ENCODE measurements around the gene PMIS2.
"Not testable (repeated sequence)": the region's sequence is repeated elsewhere in the genome, so short reads cannot be mapped to it uniquely, and the experiment has no call there.

The PMIS2 gene

DNA sequence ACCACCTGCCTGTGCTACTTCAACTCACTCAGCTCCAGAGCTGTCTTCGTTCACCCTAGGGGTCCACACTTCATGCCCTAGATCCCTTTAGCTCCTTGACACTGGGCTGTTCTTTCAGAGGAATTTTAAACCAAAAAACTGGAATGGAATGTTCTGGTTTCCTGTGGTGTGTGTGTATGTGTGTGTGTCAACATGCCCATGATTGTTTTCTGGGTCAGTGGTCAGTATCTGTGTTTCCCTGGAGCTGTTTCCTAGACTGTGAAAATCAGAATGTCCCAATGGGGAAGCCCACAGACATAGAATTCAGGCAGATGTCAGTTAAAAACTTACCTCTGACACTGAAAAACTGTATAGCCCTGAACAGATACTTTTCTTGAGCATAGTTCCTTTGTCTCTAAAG lies 1.3 kb downstream of the PMIS2 start:
- TF ChIP-seq, protein P1, sequence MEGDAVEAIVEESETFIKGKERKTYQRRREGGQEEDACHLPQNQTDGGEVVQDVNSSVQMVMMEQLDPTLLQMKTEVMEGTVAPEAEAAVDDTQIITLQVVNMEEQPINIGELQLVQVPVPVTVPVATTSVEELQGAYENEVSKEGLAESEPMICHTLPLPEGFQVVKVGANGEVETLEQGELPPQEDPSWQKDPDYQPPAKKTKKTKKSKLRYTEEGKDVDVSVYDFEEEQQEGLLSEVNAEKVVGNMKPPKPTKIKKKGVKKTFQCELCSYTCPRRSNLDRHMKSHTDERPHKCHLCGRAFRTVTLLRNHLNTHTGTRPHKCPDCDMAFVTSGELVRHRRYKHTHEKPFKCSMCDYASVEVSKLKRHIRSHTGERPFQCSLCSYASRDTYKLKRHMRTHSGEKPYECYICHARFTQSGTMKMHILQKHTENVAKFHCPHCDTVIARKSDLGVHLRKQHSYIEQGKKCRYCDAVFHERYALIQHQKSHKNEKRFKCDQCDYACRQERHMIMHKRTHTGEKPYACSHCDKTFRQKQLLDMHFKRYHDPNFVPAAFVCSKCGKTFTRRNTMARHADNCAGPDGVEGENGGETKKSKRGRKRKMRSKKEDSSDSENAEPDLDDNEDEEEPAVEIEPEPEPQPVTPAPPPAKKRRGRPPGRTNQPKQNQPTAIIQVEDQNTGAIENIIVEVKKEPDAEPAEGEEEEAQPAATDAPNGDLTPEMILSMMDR (IDR thresholded peaks at IDR 0.05; ENCODE audit: control insufficient read depth, insufficient read depth, low read depth, low read length, missing control alignments), result no peak
- DNase-seq (ENCODE audit: low read depth), result no peak
- no peak overlapping the region for H3K4me3 ChIP-seq (ENCODE audit: control insufficient read depth, low read depth, low read length)

DNA sequence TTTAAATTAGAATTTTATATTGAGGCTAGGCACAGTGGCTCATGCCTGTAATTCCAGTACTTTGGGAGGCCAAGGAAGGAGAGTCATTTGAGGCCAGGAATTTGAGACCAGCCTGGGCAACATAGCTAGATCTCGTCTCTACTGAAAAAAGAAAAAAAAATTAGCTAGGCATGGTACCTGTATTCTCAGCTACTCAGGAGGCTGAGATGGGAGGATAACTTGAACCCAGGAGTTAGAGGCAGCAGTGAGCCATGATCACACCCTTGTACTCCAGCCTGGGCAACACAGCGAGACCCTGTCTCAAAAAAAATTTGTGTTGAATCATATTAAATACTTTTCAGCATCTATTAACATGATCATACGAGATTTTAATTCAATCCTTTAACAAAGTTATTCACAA lies 4.9 kb downstream of the PMIS2 start:
- TF ChIP-seq, protein P1 (IDR thresholded peaks at IDR 0.05; ENCODE audit: control insufficient read depth, insufficient read depth, low read depth, low read length, missing control alignments), result no peak
- no peak for DNase-seq (ENCODE audit: low read depth)
- no peak overlapping the region for H3K4me3 ChIP-seq (ENCODE audit: control insufficient read depth, low read depth, low read length)

DNA sequence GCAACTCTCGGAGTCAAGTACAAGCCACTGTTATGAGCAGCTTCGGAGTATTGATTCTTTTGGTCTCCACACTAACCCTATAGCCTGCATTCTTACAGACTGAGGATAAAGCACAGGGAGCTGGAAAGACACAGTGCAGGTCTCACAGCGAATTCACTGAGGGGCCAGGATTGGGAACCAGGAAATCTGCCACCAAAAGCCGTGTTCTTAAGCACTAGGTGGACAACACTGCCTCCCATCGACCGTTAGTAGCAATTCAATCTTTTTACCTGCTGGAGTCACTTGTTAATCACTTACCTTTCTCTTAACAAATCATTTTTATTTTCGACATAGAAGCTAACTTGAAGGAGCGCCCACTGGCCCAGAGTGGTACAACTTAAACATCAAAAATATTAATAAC lies 6.3 kb downstream of the PMIS2 start:
- no peak for DNase-seq (ENCODE audit: low read depth)
- TF ChIP-seq, protein P1 (IDR thresholded peaks at IDR 0.05; ENCODE audit: control insufficient read depth, insufficient read depth, low read depth, low read length, missing control alignments), result peak; percentile 54

DNA sequence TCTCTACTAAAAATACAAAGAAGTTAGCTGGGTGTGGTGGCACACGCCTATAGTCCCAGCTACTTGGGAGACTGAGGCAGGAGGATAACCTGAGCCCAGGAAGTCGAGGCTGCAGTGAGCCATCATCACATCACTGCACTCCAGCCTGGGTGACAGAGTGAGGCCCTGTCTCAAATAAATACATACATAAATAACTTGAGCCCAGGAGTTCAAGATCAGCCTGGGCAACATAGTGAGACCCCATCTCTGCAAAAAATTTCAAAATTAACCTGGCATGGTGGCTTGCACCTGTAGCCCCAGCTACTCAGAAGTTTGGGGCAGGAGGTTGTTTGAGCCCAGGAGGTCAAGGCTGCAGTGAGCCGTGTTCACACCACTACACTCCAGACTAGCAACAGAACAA lies 9.1 kb downstream of the PMIS2 start:
- DNase-seq (ENCODE audit: low read depth); H3K4me3 ChIP-seq (ENCODE audit: control insufficient read depth, low read depth, low read length): not testable (repeated sequence)

More for the DNA sequence above, 6.3 kb downstream of the PMIS2 start:
- H3K4me3 ChIP-seq (ENCODE audit: control insufficient read depth, low read depth, low read length), result no peak overlapping the region

DNA sequence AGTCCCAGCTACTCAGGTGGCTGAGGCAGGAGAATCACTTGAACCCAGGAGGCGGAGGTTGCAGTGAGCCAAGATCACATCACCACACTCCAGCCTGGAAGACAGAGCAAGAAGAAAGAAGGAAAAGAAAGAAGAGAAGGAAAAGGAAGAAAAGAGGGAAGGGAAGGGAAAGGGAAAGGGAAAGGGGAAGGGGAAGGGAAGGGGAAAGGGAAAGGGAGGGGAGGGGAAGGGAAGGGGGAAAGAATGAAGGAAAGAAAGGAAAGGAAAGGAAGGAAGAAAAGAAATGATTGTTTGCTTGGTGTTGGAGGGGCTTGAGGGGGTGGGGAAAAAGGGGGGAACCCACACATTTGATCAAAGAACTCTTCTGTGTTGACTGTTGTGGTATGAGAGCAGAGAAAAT lies 10.0 kb downstream of the PMIS2 start:
- no peak overlapping the region for H3K4me3 ChIP-seq (ENCODE audit: control insufficient read depth, low read depth, low read length)
- TF ChIP-seq, protein P1 (IDR thresholded peaks at IDR 0.05; ENCODE audit: control insufficient read depth, insufficient read depth, low read depth, low read length, missing control alignments), result no peak
- no peak for DNase-seq (ENCODE audit: low read depth)

DNA sequence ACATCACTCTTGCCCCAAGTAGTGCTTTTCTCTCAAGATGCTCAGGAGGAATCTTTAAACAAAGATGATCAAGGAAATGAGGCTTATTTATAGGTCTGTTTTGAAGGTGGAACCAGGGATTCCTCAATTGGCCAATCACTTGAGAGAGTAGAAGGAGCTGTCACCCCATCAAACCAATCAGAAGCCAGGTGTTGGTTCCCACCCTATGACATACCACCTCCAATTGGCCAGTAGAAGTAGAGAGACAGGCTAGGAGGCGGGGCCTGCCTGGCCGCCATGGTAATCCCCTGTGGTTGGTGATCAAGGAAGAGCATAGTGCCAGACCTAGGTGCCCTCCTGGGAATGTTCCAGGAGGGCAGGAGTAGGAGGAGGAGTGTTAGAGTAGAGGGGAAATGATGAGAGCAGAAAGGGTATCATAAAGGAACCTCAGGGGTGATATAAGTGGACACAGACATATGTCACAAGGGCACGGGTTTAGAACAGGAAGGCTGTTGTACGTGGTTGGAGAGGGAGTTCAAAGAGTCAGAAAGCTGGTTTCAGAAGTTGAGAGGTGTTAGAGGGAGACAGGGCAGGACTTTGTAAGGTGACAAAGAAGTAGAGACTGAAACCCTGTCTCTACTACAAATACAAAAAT lies 10.5 kb downstream of the PMIS2 start:
- H3K4me3 ChIP-seq (ENCODE audit: control insufficient read depth, low read depth, low read length), result no peak overlapping the region
- no peak for DNase-seq (ENCODE audit: low read depth)
- TF ChIP-seq, protein P1 (IDR thresholded peaks at IDR 0.05; ENCODE audit: control insufficient read depth, insufficient read depth, low read depth, low read length, missing control alignments), result no peak

DNA sequence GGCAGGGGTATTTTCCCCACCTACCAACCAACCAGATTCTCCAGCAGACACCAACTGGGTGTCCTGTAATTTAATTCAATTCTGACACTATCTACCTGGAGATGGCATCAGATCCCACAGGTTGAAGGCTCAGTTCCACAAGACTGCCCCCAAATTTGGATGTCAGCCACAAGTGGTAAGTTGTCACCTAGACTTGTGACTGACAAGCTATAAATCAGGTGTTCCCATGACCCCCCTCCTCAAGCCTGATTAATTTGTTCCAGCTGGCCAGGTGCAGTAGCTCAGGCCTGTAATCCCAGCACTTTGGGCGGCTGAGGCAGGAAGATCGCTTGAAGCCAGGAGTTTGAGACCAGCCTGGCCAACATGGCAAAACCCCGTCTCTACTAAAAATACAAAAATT lies 16.0 kb downstream of the PMIS2 start:
- DNase-seq (ENCODE audit: low read depth), result no peak
- TF ChIP-seq, protein P1 (IDR thresholded peaks at IDR 0.05; ENCODE audit: control insufficient read depth, insufficient read depth, low read depth, low read length, missing control alignments), result no peak
- no peak overlapping the region for H3K4me3 ChIP-seq (ENCODE audit: control insufficient read depth, low read depth, low read length)

DNA sequence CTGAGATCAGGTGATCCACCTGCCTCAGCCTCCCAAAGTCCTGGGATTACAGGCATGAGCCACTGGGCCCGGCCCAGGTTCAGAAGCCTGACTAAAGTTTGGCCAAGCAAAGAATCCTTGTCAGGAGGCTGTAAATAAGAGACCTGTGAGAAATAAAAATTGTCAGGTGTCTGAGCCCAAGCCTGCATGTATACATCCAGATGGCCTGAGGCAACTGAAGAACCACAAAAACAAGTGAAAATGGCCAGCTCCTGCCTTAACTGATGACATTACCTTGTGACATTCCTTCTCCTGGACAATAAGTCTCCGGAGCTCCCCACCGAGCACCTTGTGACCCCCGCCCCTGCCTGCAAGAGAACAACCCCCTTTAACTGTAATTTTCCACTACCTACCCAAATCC lies 18.5 kb downstream of the PMIS2 start:
- H3K4me3 ChIP-seq (ENCODE audit: control insufficient read depth, low read depth, low read length); DNase-seq (ENCODE audit: low read depth): not testable (repeated sequence)

DNA sequence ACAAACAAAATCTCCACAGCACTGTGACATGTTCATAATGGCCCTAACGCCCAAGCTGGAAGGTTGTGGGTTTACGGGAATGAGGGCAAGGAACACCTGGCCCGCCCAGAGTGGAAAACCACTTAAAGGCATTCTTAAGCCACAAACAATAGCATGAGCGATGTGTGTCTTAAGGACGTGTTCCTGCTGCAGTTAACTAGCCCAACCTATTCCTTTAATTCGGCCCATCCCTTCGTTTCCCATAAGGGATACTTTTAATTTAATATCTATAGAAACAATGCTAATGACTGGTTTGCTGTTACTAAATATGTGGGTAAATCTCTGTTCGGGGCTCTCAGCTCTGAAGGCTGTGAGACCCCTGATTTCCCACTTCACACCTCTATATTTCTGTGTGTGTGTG lies 21.2 kb downstream of the PMIS2 start:
- not testable (repeated sequence) for DNase-seq (ENCODE audit: low read depth); H3K4me3 ChIP-seq (ENCODE audit: control insufficient read depth, low read depth, low read length)

Data from AG09309 (cell line).